Smooth muscle cell (in vitro differentiated cells): Measurements from ENCODE around the gene BTBD9. TPM values are rescaled to one million over a fixed set of nuclear protein-coding genes. Genes with fewer than 3 reads are reported as not detected.

Experiments used
- DNase-seq: peaks from one replicate; lab custom pipeline; 2025; ENCODE audit not compliant: unreplicated experiment; lab: John Stamatoyannopoulos, UW
- H2AFZ ChIP-seq: fragments of 200-600 bp; sonication (generic); 2 replicates; pipeline ENCODE4 v1.6.0; 2016; ENCODE audit warnings: antibody characterized with exemption, low read depth, mild to moderate bottlenecking
- H3F3A ChIP-seq: fragments of 200-600 bp; sonication (generic); 2 replicates; pipeline ENCODE4 v1.6.0; 2017; ENCODE audit warnings: antibody characterized with exemption, low read depth
- H3K27ac ChIP-seq: fragments of 200-600 bp; sonication (generic); 2 replicates; pipeline ENCODE4 v1.5.1; 2016; ENCODE audit warnings: low read depth, mild to moderate bottlenecking
- H3K27me3 ChIP-seq: fragments of 200-600 bp; sonication (generic); 2 replicates; pipeline ENCODE4 v1.6.1; 2016; ENCODE audit warnings: low read depth, mild to moderate bottlenecking
- H3K36me3 ChIP-seq: fragments of 200-600 bp; sonication (generic); 2 replicates; pipeline ENCODE4 v1.5.1; 2016; ENCODE audit warnings: low read depth
- H3K4me1 ChIP-seq: fragments of 200-600 bp; sonication (generic); 2 replicates; pipeline ENCODE4 v1.5.1; 2016; ENCODE audit warnings: low read depth
- H3K4me2 ChIP-seq: fragments of 200-600 bp; sonication (generic); 2 replicates; pipeline ENCODE4 v1.6.0; 2016; ENCODE audit warnings: mild to moderate bottlenecking
- H3K4me3 ChIP-seq: fragments of 200-600 bp; sonication (generic); 2 replicates; pipeline ENCODE4 v1.5.1; 2016; ENCODE audit warnings: mild to moderate bottlenecking
- H3K79me2 ChIP-seq: fragments of 200-600 bp; sonication (generic); 2 replicates; pipeline ENCODE4 v1.6.0; 2016; ENCODE audit warnings: low read depth, mild to moderate bottlenecking
- H3K9ac ChIP-seq: fragments of 200-600 bp; sonication (generic); 2 replicates; pipeline ENCODE4 v1.6.0; 2016; ENCODE audit warnings: low read depth
- H3K9me3 ChIP-seq: fragments of 200-600 bp; sonication (generic); replicated peaks from 2 replicates; pipeline ENCODE4 v1.5.1; 2016; ENCODE audit warnings: low read depth
- H4K20me1 ChIP-seq: fragments of 200-600 bp; sonication (generic); 2 replicates; pipeline ENCODE4 v1.6.0; 2016; ENCODE audit warnings: low read depth
- WGBS: methylation state at CpG from one replicate; pipeline ENCODE4 v1.1.7; 2016; ENCODE audit warnings: low lambda C conversion rate; 5-methylcytosine and 5-hydroxymethylcytosine counted together
- polyA plus RNA-seq: library from polyadenylated mRNA; unstranded; fragments of >200 nt; fragmentation: Nextera tagmentation; extraction: Ambion mirVana; gene quantifications from 2 replicates; pipeline ENCODE4 v1.2.1, GENCODE V29; 2016
- total RNA-seq: library from RNA; depleted of rRNA; stranded (reverse); fragments of >200 nt; gene quantifications from 2 replicates; pipeline ENCODE4 v1.2.3, GENCODE V29; 2014
- TF ChIP-seq, protein P1 (sequence below): fragments of 200-600 bp; sonication (generic); IDR thresholded peaks from 2 replicates; pipeline ENCODE4 v1.5.1; 2017; ENCODE audit warnings: borderline replicate concordance, mild to moderate bottlenecking, antibody characterized with exemption; ENCODE audit not compliant: insufficient read depth, poor library complexity, severe bottlenecking

Gene BTBD9
- total and polyA plus RNA-seq, 2 experiments from 2014 or later: 5.6 to 12.5 TPM

DNA sequence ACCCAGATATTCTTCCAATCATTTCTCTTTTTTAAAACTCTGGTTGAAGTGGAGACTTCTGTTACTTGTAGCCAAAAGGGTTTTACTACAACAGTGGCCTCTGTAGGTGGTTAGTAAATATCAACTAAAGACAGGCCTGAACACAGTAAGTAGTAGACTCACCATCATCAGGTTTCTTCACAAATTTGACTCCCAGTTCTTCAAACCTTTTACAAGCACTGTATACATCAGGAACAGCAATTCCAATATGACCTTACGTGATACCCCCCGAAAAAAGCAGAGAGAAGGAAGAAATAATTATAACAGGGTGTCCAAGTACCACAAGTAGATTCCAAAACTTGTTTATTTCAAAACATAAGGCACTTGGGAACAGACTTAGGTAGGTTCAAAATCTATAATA is 42.1 kb upstream of the BTBD9 start:
- 95% methylated on average over 2 of the region's 2 CpGs for WGBS
- H3F3A ChIP-seq: no peaks in the 10 kb centered on the region
- DNase-seq: no peak
- H3K4me3 ChIP-seq: no peak overlapping the region
- H3K27me3 ChIP-seq: no peaks in the 10 kb centered on the region
- peaks cover 26% of the 10 kb centered on the region for H4K20me1 ChIP-seq
- peaks cover 17% of the 10 kb centered on the region for H3K36me3 ChIP-seq
- no peak overlapping the region for H3K4me2 ChIP-seq
- no peak overlapping the region for H2AFZ ChIP-seq
- H3K9ac ChIP-seq: no peak overlapping the region
- H3K79me2 ChIP-seq: peaks cover 3% of the 10 kb centered on the region
- no peaks in the 10 kb centered on the region for H3K4me1 ChIP-seq
- H3K27ac ChIP-seq: no peak overlapping the region
- no peaks in the 10 kb centered on the region for H3K9me3 ChIP-seq
- TF ChIP-seq, protein P1, sequence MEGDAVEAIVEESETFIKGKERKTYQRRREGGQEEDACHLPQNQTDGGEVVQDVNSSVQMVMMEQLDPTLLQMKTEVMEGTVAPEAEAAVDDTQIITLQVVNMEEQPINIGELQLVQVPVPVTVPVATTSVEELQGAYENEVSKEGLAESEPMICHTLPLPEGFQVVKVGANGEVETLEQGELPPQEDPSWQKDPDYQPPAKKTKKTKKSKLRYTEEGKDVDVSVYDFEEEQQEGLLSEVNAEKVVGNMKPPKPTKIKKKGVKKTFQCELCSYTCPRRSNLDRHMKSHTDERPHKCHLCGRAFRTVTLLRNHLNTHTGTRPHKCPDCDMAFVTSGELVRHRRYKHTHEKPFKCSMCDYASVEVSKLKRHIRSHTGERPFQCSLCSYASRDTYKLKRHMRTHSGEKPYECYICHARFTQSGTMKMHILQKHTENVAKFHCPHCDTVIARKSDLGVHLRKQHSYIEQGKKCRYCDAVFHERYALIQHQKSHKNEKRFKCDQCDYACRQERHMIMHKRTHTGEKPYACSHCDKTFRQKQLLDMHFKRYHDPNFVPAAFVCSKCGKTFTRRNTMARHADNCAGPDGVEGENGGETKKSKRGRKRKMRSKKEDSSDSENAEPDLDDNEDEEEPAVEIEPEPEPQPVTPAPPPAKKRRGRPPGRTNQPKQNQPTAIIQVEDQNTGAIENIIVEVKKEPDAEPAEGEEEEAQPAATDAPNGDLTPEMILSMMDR: no peak

- no peaks in the 10 kb centered on the region for H3K4me1 ChIP-seq
- H3K36me3 ChIP-seq: peaks cover 28% of the 10 kb centered on the region
- H3K4me2 ChIP-seq: no peak overlapping the region
- H3K27me3 ChIP-seq: no peaks in the 10 kb centered on the region
- H4K20me1 ChIP-seq: peaks cover 4% of the 10 kb centered on the region
- no peak overlapping the region for H3K9ac ChIP-seq
- TF ChIP-seq, protein P1: no peak
- WGBS: 93% methylated on average over 1 of the region's 1 CpG
- DNase-seq: no peak
- no peaks in the 10 kb centered on the region for H3K9me3 ChIP-seq
- no peaks in the 10 kb centered on the region for H3K79me2 ChIP-seq
- no peak overlapping the region for H2AFZ ChIP-seq
- H3K4me3 ChIP-seq: no peak overlapping the region
- no peaks in the 10 kb centered on the region for H3F3A ChIP-seq
- H3K27ac ChIP-seq: no peak overlapping the region
These were observed 39.9 kb upstream of the BTBD9 start for GRCh38 chr6:38679668-38680067.

- WGBS: 98% methylated on average over 7 of the region's 7 CpGs
- no peak overlapping the region for H3K4me3 ChIP-seq
- no peaks in the 10 kb centered on the region for H3K27me3 ChIP-seq
- no peak overlapping the region for H3K9ac ChIP-seq
- no peaks in the 10 kb centered on the region for H3K9me3 ChIP-seq
- H3K4me1 ChIP-seq: no peaks in the 10 kb centered on the region
- H2AFZ ChIP-seq: no peak overlapping the region
- no peaks in the 10 kb centered on the region for H3F3A ChIP-seq
- TF ChIP-seq, protein P1: no peak
- H4K20me1 ChIP-seq: no peaks in the 10 kb centered on the region
- H3K79me2 ChIP-seq: no peaks in the 10 kb centered on the region
- H3K4me2 ChIP-seq: no peak overlapping the region
- H3K27ac ChIP-seq: no peak overlapping the region
- peaks cover 28% of the 10 kb centered on the region for H3K36me3 ChIP-seq
- DNase-seq: no peak
These were observed 38.5 kb upstream of the BTBD9 start for GRCh38 chr6:38678178-38678760.

- Histone ChIP-seq H3K36me3 (peaks cover 20% of the 10 kb centered on the region), H3K27ac (no peak overlapping the region), H3K9me3 (no peaks in the 10 kb centered on the region), H2AFZ (no peak overlapping the region), H3K4me2 (no peak overlapping the region), H3K27me3 (no peaks in the 10 kb centered on the region), H4K20me1 (no peaks in the 10 kb centered on the region), H3K4me1 (no peaks in the 10 kb centered on the region), H3F3A (no peaks in the 10 kb centered on the region), H3K79me2 (no peaks in the 10 kb centered on the region), H3K9ac (no peak overlapping the region), H3K4me3 (no peak overlapping the region)
- TF ChIP-seq, protein P1: no peak
- DNase-seq: no peak
- 89% methylated on average over 1 of the region's 1 CpG for WGBS
These were observed 37.3 kb upstream of the BTBD9 start for GRCh38 chr6:38676974-38677544.
